Dedifferentiated amniotic fluid mesenchymal stem cell (primary cell): ENCODE measurements around the gene COL19A1.

Experiments
- DNase-seq: peaks from one replicate; pipeline ENCODE4 v3.0.0-alpha.2; 2016; ENCODE audit errors: extremely low spot score

The COL19A1 gene

DNA sequence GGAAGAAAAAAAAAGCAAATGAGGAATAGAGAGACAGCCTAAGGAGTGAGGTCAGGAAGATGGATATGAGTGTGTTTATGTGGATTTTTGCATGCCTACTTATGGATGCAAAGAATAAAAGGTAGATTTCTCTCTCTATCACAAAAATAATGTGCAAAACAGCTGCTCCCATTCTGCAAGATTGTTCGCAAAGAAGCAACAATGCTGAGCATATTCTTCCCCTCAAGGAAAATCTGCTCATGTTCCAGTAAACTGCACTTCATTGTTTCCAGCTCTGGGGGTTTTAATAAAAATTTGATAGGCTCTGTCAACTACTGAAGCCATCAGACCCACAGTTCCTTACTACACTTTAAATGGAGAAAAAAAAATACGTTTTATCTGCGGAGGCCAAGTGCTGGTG is 259.2 kb downstream of the COL19A1 start:
- no peak for DNase-seq

DNA sequence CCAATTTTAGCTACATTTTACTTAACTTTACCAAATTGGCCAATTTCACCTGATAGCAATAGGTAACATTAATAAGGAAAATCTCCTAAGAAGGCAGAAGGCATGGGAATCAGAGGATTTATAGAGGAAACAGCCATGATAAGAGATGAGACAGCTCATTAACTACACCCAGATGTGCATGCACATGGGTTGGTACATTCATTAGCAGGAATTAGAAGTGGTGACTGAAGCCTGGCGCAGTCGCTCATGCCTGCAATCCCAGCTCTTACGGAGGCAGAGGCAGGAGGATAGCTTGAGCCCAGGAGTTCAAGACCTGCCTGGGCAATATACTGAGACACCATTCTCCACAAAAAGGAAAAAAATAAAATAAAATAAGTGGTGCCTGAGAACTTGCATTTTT is 263.0 kb downstream of the COL19A1 start:
- no peak for DNase-seq

DNA sequence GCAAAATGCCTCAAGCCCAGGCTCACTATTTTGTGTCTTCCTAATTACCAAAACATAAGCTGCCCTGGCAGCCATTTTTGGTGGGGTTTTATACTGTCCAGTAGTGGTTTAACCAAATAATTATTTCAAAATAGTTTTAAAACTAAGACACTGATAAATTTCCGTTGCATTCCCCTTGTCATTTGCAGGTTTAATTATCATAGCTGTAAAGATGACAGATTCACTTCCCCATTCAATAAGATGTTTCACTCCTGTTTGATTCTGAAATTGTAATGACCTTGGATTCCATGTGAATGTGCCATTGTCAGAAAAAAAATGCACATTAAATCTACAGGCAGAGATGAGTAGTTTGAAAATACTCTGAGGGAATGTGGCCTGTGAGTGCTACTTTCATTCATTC is 264.5 kb downstream of the COL19A1 start:
- DNase-seq: no peak

DNA sequence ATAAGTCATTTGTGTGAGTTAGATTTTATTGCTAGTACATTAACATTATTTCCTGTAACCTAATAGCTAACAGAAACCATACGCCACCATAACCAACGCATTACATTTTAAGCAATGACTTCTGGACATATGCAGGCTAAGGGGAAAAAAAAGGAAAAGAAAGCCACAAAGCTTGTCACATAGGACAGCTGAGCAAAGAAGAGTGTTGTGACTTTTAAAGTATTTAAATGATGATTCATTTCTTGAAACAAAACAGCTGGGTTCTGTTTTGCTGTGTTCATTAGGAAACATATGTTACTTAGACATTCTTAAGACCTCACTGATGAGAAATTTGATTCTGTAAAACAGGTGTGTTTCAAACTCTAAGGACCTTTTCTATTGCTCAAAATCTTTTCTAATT is 265.2 kb downstream of the COL19A1 start:
- DNase-seq: no peak

DNA sequence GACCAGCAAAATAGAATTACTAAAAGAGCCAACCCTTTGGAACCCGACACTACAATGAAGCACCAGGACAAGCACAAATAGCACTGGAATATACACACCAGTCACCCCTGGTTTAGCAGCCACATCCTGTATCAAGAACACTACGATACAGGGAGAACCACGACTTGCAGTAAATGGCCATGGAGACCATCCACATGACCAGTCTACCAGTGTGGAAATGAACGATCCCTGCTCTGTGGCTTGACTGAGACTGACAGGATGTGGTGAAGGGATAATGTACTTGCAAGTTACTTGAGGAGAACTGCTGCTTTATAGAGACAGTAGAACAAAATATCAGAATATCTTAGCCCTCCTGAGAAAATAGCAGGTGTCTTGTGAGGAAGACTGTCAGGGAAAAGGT is 266.9 kb downstream of the COL19A1 start:
- DNase-seq: no peak

DNA sequence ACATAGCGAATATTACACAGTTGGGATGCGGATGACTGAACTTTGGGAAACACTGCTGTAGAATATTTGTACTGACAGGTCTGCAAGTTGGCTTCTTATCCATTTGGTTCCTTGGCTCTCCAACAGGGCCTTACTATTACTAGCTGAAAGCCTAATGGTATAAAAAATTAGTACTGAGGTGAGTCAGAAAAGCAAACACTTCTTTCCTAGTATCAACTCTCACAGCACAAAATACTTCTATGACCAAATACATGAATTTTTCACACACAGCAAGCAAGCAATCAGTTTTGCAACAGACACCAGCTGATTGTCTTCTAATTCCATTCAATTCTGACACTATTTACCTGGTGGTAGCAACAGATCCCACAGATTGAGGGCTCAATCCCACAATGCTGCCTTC is 268.2 kb downstream of the COL19A1 start:
- DNase-seq: no peak

DNA sequence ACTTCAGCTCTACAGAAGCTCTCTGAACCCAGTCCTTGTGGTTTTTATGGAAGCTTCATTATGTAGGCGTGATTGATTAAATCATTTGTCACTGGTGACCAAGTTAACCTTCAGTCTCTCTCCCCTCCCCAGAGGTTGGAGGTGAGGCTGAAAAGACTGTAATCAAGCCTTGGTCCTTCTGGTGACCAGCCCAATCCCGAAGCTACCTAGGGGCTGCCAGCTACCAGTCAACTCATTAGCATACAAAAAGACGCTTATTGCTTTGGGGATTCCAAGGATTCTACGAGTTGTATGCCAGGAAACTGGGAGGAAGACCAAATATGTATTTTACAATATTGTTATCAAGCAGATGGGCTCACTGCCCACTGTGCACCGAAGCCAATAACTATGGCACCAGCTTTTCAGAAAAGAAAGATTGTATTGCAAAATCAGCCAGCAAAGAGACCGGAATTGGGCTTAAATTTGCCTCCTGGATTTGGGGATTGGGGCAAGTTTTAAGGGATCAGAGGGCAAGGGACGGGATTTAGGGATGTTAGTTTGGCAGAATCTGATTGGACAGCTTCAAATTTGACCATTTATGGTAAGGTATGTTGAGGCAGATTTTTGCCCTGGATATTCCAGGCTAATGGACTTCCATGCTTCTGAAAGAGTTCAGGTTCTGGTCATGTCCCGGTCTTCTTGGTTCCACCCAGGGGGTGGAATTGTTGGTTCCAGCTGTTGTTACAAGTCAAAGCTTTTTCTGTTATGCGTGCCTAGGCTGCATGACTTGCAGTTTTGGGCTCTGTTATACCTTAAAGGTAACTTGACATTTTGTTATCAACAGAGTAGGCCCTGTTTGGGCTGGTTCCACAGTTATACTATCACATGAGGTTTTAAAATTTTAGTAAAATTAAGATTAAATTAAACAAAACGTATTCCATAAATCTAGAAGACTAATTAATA is 269.1 kb downstream of the COL19A1 start:
- DNase-seq: no peak

DNA sequence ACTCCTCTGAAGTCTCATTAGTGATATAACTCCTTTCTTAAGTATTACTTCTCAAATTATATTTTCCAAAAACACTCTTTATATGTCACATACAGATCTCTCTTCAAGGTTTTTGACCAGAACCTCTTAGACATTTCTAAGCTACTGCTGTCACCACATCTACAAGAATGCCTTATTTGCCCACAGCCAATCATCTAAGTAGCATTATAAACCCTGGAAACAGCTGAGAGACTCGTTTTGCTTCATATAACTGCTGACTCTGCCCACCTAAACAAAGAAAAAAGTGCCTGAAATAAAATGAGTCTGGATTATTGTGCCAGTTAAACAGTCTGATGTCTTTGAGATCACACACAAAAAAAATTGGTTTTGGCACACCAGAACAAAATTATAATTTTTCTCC is 270.6 kb downstream of the COL19A1 start:
- no peak for DNase-seq

DNA sequence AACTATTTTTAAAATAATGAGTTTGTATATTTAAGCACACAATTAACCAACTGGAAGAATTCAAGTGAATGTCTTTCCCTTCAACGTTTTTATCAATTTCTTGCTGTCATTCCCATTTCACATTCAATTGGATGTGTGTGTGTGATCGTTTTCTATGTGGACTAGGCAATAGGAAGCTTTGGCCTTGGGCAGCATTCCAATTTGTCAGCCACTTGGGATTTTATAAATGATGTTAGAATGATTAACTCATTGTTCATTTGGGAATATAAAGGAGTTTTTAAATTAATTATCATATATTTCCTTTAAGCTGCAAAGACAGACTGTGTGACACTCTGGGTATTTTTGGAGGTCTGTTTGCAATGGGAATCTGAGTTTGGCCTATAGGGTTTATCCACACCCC is 274.1 kb downstream of the COL19A1 start:
- DNase-seq: no peak

DNA sequence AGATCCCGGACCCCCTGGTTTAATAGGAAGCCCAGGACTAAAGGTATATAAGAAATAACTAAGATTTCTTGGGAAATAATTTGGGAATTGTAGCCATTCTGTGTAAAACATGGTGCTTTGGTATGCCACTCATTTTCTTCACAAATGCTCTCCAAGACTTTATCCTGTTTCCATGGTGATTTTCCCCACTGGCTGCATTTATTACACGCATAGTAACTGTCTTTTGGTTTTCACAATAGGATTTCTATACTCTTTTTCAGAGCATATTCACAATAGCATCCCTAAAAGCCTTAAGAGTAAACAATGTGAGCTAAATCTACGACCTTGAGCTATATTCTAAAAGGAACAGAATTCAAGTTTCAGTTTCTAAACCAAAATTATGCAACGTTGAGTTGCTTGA is 275.7 kb downstream of the COL19A1 start:
- no peak for DNase-seq

DNA sequence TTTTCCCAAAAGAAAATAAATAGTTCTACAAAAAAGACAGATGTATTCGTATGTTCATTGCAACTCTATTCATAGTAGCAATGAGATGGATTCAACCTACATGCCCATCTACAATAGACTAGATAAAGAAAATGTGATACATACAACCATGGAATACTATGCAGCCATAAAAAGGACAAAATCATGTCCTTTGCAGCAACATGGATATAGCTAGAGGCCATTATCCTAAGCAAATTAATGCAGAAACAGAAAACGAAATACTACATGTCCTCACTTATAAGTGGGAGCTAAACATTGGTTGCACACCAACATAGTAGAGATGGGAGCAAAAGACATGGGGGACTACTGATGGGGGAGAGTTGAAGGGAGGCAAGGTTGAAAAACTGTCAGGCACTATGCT is 278.8 kb downstream of the COL19A1 start:
- DNase-seq: no peak

DNA sequence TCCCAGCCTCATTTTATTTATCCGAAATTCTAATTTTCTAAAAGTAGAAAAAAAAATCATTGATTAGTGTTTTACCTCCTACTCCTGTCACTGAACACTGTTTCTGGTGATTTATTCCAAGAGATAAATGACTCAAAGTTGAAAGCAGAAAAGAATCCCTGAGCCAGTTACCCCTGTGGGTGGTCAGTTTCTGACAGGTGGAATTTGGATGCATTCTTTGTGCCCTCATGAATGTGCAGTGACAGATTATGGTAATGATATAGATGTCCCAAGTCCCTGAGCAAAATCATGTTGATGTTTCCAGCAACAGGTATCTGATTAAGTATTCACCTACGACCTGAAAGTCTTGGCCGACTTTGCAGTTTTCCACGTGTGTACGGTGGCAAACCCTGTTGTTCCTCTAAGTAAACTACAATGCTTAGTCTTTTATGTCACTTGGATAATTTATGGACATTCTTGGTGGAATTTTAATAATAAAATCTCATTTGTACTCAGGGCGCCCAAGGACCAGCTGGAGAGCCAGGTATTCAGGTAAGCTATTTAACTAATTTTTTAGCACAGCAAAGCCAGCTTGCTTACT is 282.9 kb downstream of the COL19A1 start:
- no peak for DNase-seq

DNA sequence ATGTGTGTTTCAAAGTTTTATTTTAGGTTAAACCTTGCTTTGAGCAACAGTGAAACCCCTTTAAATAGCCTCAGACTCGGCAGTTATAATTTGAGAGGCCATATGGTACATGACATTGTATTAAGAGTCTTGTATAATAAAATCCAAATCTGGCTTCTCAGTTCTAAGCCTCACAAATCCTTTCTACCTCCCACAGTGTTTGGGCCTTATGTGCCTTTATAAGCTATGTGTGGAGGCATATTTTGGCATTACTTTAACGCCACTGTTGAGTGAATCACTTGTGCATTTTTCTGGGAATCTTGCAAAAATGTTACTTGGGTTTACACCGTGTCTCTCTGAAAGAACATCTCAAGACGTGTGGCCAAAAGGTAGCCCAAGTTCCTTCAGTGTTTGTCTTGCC is 284.2 kb downstream of the COL19A1 start:
- DNase-seq: no peak

DNA sequence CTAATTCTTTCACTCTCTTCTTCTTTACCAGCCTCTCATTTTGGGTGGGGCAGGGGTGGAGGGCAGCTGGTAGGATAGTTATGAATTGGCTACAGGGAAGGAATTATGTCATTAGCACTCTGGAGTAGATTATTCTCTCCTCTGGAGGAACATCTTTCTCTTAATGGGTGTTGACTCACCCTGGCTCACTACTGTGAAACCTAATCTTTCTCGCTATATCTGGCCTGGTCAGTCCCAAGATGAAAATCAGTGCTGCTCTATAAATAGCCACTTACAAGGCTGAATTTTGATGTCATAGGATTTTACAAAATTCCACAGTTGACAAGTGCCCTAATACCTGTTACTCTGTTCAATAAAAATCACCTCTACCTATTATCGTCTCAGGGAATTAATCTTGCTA is 285.3 kb downstream of the COL19A1 start:
- no peak for DNase-seq

DNA sequence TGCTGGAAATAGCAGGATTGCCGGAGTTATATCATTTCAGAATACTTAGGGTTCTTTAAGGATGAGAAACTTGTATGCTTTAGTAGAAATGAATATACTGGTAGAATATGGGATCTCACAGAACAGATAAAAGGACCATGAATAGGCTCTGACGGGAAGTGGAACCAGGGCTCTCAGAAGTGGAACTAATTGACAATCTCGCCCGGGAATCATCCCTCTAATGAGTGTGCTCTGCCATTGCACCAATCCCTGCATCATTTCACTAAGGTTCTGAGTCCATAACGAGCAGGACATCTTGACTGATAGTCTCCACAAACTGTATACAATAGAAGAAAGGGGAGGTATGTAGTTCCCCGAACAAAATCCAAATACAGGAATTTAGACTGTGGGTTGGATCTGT is 286.4 kb downstream of the COL19A1 start:
- no peak for DNase-seq

DNA sequence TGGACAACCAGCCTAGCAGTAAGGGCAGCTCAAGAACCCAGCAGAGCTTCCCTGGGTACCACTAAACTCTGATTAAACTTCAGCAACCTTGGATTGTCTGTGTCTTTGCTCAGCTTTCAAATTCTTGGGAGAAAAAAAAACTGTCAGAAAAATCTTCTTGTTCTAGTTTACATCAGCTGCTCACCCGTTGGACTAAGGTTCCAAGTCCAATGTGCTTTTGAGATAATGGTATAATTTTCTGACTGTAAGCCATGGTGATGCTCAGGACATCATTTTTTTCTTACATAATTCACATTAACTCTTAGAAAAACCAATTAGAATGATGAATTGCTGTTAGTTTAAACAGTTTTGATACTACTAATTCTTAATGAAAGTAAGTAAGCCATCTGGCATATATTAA is 290.7 kb downstream of the COL19A1 start:
- no peak for DNase-seq

DNA sequence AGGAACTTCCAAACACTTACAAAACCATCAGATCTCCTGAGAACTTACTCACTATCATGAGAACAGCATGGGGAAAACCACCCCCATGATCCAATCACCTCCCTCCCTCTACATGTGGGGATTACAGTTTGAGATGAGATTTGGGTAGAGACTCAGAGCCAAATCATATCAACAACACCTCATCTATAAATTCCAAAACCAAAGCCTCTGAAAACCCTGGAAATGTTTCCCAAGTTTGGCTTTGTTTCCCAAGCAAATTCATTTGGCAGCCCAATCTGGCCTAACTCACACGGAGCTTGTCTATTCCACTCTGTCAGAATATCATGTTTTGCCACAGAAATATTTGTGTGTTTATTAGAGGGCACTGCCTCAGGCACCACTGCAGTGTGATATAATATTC is 293.9 kb downstream of the COL19A1 start:
- no peak for DNase-seq

DNA sequence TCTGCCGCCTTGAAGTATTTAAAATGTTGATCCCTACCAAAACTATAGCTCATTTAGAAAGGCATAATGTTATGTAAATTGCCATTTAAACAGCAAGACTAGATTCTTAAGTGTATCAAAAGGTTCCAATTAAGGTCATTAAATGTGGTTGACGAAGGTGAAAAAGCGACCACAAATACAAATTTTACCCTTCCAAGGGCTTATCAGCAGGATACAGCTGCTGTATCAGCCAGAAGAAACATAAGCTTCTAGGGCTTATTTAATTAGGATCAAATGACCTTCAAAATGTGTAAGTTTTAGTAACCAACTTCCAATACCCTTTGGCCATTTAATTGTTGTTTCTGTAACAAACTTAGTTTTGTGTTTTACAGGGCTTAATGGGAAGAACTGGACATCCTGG is 296.6 kb downstream of the COL19A1 start:
- DNase-seq: no peak

DNA sequence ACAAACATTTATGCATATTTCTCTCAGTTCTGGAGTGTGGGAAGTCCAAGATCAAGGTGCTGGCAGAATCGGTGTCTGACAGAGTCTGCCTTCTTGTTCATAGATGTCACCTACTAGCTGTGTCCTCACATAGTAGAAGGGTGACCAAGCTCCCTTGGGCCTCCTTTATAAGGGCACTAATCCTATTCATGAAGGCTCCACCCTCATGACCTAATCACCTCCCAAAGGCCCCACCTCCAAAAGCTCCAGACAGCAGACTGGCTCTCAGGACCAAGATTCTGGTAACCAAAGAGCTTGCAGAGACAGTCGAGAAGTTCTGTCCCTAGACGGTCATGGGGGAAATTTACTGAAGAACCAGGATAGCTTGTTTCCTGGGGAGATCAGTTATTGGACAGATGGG is 297.4 kb downstream of the COL19A1 start:
- DNase-seq: no peak

DNA sequence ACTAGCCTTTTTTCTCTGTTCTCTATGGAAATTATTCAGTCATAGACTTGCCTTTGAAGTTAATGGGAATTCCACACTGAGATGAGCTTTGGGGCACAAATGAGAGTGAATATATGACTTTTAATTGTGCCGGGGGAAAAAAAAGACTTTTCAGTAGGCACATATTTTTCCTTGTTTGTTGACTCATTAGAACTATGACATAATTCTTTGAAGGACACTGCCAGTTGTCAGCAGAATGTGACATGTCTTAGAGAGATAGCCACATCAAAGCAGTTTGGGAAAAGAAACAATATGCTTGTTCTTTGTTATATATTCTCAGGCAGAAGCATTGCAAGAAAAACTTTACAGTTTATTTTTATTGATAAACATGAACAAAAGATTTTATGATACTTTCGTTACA is 298.2 kb downstream of the COL19A1 start:
- no peak for DNase-seq

DNA sequence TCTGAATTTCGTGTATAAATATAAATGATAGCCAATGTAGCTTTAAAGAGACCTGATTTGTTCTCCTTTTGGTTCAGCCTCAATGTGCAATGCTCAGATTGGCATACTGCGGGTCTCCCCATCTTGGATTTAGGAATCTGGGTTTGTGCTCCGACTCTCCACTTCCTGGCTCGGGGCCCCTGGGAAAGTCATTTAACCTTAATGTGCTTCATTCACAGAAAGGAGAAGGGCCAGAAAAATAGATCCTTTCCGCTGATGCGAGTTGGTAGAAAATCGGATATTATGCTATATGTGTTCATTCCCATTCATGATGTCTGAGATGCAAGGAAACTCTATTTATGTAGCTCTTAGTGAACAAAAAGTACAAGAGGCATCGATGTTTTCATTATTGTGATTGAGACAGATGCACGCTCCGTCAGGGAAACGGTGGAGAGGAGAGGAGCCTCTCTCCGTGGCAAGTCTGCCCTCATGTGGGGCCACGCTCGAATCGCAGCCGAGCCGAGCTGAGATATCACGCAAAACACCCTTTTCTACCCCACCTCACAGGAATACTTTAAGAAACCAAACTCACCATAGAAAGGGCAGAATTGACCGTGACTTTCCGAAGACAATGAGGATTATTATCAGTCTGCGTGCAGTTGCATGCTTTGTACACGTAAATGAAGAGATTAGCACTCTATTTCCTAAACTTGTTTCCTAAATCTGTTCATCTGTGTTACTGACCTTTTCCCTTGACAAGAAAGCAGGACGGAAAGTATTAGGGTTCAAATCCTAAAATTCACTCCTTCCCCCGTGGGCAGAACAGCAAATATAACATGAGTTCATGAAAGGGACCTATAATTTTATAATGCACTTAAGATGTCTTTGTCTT is 300.0 kb downstream of the COL19A1 start:
- peak; percentile 44 for DNase-seq

DNA sequence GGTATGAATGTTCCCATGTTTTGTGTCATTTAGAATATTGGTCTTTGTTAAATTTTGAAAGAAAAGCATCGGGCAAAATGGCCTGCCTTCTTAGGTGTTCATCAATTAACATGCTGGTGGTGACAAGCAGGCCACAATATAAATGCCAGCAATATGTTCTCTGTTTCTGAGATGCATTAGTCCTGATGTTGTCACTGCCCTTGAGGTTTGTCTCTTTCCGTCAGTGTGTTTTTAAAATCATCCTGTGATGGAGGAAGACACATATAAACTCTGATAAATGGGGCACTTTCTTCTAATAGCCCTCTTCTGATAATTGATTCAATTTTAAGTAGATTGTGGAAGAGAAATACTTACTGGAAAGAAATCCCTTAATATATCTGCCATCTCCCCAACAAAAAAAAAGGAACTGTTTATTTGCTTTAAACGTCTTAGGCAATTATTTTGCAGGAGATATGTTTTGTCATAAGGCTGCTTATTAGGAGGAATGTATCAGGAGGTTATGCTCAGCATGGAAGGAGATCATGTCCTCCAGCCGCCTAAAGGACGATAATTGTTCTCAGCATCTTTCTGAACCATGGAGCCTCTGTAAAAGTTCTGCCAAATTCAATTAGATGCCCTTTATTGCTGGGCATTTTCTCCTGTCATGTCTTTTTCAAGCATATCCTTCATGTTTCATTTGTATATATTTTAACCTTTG is 302.5 kb downstream of the COL19A1 start:
- DNase-seq: no peak
